GM18511 (cell line): ENCODE data around the gene ZXDC.

Experiments
- ATAC-seq: cut with Tn5 transposase; IDR thresholded peaks from one replicate; pipeline ENCODE4 v1.9.1; 2021; ENCODE audit warnings: mild to moderate bottlenecking, moderate library complexity; ENCODE audit not compliant: unreplicated experiment

The ZXDC gene

DNA sequence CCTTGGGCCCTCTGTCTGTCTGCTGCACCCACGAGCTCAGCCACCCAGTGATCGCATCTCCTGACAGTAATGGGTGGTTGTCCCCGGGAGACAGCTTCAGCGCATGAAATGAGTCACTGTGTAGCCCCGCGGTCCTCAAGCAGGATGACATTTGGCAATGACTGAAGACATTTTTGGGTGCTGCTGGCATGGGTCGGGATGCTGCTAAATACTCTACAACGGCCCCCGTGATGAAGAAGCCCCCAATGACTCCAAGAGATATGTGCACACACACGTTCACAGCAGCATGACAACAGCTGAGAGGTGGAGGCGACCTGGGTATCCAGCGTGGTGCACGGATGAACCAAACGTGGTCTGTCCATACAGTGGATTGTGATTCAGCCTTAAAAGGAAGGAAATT lies 17.4 kb upstream of the ZXDC start:
- no peak for ATAC-seq

- ATAC-seq = no peak
Measured at GRCh38 chr3:126491221-126492013, 15.7 kb upstream of the ZXDC start.

GRCh38 chr3:126490619-126491018 lies 14.9 kb upstream of the ZXDC start:
- no peak for ATAC-seq

GRCh38 chr3:126488886-126489569 lies 13.3 kb upstream of the ZXDC start:
- no peak for ATAC-seq

- no peak for ATAC-seq
Measured at GRCh38 chr3:126488185-126488584, 12.5 kb upstream of the ZXDC start.

- ATAC-seq = no peak
Measured at GRCh38 chr3:126487151-126487771, 11.6 kb upstream of the ZXDC start.

- no peak for ATAC-seq
Measured at GRCh38 chr3:126486360-126486847, 10.7 kb upstream of the ZXDC start.

DNA sequence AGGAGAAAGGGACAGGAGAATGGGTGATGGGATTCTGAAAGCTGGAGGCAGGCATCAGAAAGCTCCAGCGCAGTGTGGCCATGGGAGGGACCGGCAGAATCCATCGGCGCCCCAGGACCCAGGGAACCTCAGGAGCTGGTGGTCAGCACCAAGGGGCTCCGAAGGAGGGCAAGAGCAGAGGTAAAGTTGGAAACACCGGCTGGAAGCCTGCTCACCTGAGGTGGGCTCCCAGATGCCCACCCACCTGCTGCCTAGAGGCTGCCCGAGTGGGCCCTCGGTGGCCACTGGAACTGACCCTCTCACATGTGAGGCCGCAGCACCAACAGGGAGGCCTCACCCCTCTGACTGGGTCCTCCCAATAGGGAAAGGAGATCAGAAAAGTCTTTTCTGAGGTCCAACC lies 10.3 kb upstream of the ZXDC start:
- no peak for ATAC-seq

DNA sequence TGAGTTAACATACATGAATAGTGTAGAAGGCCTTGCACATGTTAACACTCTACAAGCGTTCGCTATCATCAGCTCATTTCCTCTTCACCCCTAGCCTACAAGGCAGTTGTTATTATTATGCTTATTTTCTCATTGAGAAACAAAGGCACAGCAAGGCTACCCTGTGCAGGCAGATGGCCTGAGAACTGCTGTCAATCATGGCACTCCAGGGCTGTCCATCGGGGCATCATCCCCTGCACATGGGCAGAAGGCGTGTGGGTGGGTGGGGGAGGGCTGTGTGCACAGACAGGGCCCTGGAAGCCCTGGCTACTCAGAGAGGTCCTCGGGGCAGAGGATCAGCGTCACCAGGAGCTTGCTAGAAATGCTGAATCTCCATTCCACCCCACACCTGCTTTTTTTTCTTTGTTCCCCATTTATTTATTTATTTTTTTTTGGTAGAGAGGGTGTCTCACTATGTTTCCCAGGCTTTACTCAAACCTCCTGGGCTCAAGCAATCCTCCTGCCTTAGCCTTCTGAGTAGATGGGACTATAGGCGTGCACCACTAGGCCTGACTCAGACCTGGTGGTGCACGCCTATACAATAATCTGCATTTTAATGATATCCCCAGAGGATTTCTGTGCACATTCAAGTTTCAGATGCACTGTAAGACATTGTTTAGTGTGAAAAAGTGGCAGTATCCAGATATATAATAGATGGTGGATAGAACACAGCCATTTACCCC lies 9.6 kb upstream of the ZXDC start:
- no peak for ATAC-seq

GRCh38 chr3:126484662-126485061 lies 9.0 kb upstream of the ZXDC start:
- ATAC-seq = no peak

DNA sequence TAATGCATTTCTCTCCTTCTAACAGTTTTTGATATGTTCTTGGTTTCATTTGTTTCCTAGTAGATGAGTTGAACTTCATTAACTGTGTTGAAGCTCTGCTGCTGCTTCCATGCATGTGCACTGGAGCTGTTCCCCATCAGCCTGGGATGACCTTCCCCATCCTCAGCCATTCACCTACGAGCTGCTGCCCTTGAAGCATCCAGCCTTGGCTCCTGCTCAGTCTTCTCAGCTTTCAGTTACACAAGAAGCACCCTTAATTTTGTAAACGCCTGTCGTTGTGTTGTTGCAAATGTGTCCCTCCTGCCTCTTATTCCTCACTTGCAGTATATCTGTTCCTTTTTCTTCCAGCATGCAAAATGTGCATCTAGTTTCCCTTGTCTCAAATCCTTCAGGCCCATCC lies 8.5 kb upstream of the ZXDC start:
- ATAC-seq = no peak

GRCh38 chr3:126483321-126483761 lies 7.7 kb upstream of the ZXDC start:
- ATAC-seq = no peak

DNA sequence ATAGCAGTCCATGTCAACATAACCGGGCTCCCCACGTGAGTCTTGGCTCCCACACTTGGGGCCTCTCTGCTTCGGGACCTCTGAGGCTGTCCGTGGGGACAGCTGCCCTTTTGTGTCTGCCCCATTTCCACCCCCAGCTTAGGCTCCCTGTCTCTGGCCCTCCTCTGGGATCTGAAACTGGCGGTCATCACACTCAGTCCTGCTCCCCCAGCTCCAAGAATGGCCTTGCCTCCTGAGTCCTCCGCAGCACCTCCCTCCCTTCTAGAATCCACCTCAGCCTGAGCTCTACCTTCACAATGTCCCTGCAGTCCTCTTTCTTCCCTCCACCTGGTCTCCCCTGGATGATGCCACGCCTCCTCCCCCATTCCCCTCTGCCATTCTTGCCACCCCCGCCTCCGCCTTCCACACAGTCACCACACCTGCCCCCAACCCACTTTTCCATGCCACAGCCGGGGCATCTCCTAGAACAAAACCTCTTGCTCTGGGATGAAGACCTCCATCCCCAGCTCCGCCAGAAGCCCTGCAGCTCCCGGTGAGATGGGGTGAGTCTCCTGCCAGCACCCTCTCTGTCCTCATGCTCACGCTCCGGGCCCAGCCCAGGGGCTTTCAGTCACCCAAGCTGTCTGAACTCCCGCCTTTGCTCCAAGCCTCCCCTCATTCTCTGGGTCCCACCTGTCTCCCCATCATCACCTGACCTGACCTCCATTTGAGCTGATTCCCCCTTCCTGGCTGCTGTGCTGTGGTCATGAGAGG lies 7.0 kb upstream of the ZXDC start:
- ATAC-seq = no peak

DNA sequence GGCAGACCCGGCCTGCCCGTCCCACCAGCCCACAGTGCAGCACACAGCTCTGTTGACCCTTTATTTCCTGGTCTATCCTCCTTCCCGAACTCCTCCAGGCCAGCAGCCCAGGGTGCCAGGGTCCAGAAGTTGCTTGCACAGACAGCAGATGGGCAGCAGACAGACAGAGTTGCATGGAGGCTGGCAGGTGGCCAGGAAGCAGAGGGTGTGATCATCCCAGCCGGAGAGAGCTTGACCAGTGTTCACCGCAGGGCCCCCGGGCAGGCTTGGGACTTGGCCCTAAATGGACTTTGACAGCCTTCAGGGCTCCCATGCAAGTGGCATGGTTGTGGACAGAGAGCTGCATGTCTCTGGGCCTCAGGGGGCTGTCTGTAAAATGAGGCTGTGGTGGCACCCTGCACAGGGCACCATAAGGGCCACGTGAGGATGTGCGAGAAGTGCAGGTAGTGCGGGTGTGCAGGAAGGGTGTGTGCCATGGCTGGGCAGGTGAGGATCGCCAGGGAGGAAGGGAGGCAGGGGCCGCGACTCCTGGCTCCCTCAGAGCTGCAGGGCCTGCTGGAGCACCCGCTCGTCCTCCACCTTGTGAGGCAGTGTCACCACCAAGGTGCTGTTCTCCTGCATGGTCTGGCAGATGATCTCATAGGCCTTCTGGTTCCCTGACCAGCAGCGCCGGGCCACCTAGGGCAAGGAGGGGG lies 6.3 kb upstream of the ZXDC start:
- ATAC-seq = no peak

- ATAC-seq = no peak
Measured at GRCh38 chr3:126480861-126481260, 5.2 kb upstream of the ZXDC start.

GRCh38 chr3:126480206-126480605 lies 4.5 kb upstream of the ZXDC start:
- no peak for ATAC-seq

DNA sequence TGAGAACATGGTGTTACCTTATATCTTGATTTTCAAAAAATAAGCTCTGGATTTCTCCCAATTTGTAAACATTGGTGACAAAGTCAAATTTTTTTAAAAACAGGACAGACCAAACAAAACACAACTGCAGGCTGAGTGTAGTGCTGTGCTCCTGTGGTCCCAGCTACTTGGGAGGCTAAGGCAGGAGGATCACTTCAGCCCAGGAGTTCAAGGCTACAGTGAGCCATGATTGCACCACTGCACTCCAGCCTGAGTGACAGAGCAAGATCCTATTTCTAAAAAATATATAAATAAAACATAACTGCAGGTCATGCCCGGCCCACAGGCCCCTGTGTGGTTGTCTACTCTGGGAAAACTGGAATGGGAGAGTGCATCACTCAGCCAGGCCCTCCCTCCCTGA lies 4.0 kb upstream of the ZXDC start:
- ATAC-seq = no peak

- no peak for ATAC-seq
Measured at GRCh38 chr3:126478581-126479310, 3.1 kb upstream of the ZXDC start.

- ATAC-seq = no peak
Measured at GRCh38 chr3:126477061-126477380, 1.3 kb upstream of the ZXDC start.
